Stomach smooth muscle (tissue), 2 donors: ENCODE measurements around the gene OOSP2.
"Not testable (repeated sequence)": the region's sequence is repeated elsewhere in the genome, so short reads cannot be mapped to it uniquely, and the experiment has no call there.

ENCODE experiments used
- H3K27ac ChIP-seq: one replicate; pipeline ENCODE4 v1.7.0; 2013; ENCODE audit warnings: mild to moderate bottlenecking, low read length, inconsistent platforms
- H3K27me3 ChIP-seq, 2 donors: one replicate each; pipeline ENCODE4 v1.7.0; 2013; ENCODE audit warnings: low read length in 2 of 2; ENCODE audit not compliant: insufficient read depth in 2 of 2, control insufficient read depth in 1 of 2
- H3K36me3 ChIP-seq, 2 donors: one replicate each; pipeline ENCODE4 v1.7.0; 2013; ENCODE audit warnings: low read length in 2 of 2; ENCODE audit not compliant: control insufficient read depth in 2 of 2, insufficient read depth in 2 of 2
- H3K4me1 ChIP-seq: one replicate; pipeline ENCODE4 v1.7.0; 2013; ENCODE audit warnings: low read length; ENCODE audit not compliant: control insufficient read depth, insufficient read depth
- H3K4me3 ChIP-seq, 2 donors: one replicate each; pipeline ENCODE4 v1.7.0; 2013; ENCODE audit warnings: low read length in 2 of 2
- H3K9ac ChIP-seq, 2 donors: one replicate each; pipeline ENCODE4 v1.7.0; 2013; ENCODE audit warnings: low read length in 2 of 2, mild to moderate bottlenecking in 1 of 2
- H3K9me3 ChIP-seq, 2 donors: one replicate each; pipeline ENCODE4 v1.7.0; 2013; ENCODE audit warnings: low read length in 2 of 2; ENCODE audit not compliant: control insufficient read depth in 2 of 2
- donor health status: healthy.
- donor health status: Pancreatic carcinoma.

Gene OOSP2, protein sequence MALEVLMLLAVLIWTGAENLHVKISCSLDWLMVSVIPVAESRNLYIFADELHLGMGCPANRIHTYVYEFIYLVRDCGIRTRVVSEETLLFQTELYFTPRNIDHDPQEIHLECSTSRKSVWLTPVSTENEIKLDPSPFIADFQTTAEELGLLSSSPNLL

DNA sequence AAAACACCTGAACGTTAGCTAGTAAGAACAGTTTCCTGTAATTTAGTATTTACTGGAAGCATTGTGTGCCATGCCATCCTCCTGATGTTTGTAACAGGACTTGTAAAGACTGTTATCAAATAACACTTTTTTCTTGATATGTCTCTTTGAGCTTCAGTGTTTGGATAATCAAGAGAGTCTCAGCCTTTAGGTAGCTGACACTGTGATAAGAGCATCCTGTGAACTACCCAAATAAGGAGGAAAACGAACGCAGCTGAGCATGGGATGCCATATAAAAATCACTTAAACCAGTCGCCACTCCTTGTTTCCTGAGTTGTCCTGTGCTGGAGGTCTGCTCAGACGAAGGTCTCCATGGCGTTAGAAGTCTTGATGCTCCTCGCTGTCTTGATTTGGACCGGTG, at the start of gene OOSP2:
Gene OOSP2, plus strand, starts transcription at position 301 of the 400 bp plus-strand sequence. Its CDS starts 51 bp downstream, at position 352.
- Histone ChIP-seq H3K4me3 (no peak within 1 kb of the TSS), H3K36me3 (no peaks in the 10 kb centered on the region), H3K4me1 (no peaks in the 10 kb centered on the region), H3K27me3 (no peaks in the 10 kb centered on the region), H3K27ac (no peak within 1 kb of the TSS), H3K9me3 (no peaks in the 10 kb centered on the region), H3K9ac (no peak within 1 kb of the TSS)

DNA sequence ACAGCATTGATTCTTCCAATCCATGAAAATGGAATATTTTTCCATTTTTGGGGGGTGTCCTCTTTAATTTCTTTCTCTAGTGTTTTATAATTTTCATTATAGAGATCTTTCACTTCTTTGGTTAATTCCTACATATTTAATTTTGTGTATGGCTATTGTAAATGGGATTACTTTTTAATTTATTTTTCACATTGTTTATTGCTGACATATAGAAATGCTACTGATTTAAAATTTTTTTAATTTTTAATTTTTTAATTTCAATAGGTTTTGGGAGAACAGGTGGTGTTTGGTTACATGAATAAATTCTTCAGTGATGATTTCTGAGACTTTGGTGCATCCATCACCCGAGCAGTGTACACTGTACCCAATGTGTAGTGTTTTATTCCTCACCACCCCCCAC, 49.8 kb upstream of the OOSP2 start:
- no peaks in the 10 kb centered on the region for H3K36me3 ChIP-seq
- no peaks in the 10 kb centered on the region for H3K27me3 ChIP-seq
- no peak overlapping the region for H3K27ac ChIP-seq
- H3K4me1 ChIP-seq: no peaks in the 10 kb centered on the region
- no peak overlapping the region for H3K4me3 ChIP-seq
- no peak overlapping the region for H3K9ac ChIP-seq
- H3K9me3 ChIP-seq: no peaks in the 10 kb centered on the region

DNA sequence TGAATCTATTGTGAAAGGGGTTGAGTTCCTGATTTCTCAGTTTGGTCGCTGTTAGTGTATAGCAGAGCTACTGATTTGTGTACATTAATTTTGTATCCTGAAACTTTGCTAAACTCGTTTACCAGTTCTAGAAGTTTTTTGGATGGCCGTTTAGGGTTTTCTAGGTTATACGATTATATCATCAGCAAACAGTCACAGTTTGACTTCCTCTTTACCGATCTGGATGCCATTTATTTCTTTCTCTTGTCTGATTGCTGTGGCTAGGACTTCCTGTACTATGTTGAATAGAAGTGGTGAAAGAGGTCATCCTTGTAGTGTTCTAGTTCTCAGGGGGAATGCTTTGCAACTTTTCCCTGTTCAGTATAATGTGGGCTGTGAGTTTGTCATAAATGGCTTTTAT, 47.8 kb upstream of the OOSP2 start:
- no peak overlapping the region for H3K9ac ChIP-seq
- H3K27ac ChIP-seq: no peak overlapping the region
- H3K36me3 ChIP-seq: no peaks in the 10 kb centered on the region
- no peaks in the 10 kb centered on the region for H3K27me3 ChIP-seq
- no peak overlapping the region for H3K4me3 ChIP-seq
- H3K4me1 ChIP-seq: no peaks in the 10 kb centered on the region
- no peaks in the 10 kb centered on the region for H3K9me3 ChIP-seq

GRCh38 chr11:59997800-59998199, 42.4 kb upstream of the OOSP2 start:
- no peaks in the 10 kb centered on the region for H3K9me3 ChIP-seq
- no peaks in the 10 kb centered on the region for H3K36me3 ChIP-seq
- H3K27ac ChIP-seq: no peak overlapping the region
- no peaks in the 10 kb centered on the region for H3K4me1 ChIP-seq
- H3K27me3 ChIP-seq: no peaks in the 10 kb centered on the region
- no peak overlapping the region for H3K9ac ChIP-seq
- no peak overlapping the region for H3K4me3 ChIP-seq

DNA sequence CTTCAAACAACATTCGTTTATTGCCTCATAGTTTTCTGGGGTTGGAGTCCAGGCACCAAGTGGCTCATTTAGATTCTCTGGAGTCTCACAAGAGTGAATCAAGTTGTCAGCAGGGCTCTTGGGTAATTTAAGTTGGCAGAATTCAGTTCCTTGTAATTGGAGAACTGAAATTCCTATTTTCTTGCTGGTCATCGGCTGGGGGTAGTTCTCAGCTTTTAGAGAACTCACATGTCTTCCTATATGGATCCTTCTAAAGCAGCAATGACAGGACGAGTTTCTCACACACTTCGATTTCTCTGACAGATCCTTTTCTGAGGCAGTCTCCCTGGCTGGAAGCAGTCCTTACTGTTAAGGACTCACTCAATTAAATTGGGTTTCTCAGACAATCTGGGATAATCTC, 40.5 kb upstream of the OOSP2 start:
- H3K9ac ChIP-seq: no peak overlapping the region

DNA sequence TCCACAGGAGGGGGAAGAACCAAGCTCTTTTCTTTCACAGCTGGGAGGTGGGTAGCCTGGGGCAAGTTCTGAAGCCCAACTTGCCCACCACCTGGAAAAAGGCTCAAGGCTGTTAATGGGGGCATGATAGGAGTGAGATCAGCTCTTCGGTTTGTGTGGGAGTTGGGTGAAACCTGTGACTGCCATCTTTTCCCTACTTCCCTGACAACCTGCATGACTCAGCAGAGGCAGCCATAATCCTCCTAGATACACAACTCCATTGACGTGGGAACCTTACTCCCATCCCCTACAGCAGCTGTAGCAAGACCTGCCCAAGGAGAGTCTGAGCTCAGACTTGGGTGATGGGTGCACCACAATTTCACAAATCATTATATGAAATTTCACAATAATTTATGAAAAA, 36.5 kb upstream of the OOSP2 start:
- Histone ChIP-seq H3K27ac (no peak overlapping the region), H3K4me1 (no peaks in the 10 kb centered on the region), H3K9ac (no peak overlapping the region), H3K4me3 (no peak overlapping the region), H3K27me3 (no peaks in the 10 kb centered on the region), H3K9me3 (no peaks in the 10 kb centered on the region), H3K36me3 (no peaks in the 10 kb centered on the region)

More for the DNA sequence above, 40.5 kb upstream of the OOSP2 start:
- Histone ChIP-seq H3K27ac (no peak overlapping the region), H3K4me3 (no peak overlapping the region), H3K4me1 (no peaks in the 10 kb centered on the region), H3K9me3 (no peaks in the 10 kb centered on the region), H3K36me3 (no peaks in the 10 kb centered on the region), H3K27me3 (no peaks in the 10 kb centered on the region)

DNA sequence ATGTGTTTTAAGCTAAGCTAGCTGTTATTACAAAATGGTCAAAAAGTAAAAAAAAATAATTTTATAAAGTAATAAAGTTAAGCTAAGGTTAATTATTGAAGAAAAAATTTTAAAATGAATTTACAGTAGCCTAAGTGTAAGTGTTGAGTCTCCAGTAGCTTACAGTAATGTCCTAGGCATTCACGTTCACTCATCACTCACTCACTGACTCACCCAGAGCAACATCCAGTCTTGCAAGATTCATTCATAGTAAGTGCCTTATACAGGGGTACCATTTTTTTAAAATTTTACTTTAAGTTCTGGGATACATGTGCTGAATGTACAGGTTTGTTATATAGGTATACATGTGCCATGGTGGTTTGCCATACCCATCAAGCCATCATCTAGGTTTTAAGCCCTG, 34.8 kb upstream of the OOSP2 start:
- Histone ChIP-seq H3K27ac (no peak overlapping the region), H3K27me3 (no peaks in the 10 kb centered on the region), H3K4me3 (no peak overlapping the region), H3K36me3 (no peaks in the 10 kb centered on the region), H3K9me3 (no peaks in the 10 kb centered on the region), H3K9ac (no peak overlapping the region), H3K4me1 (no peaks in the 10 kb centered on the region)

GRCh38 chr11:60016881-60017280, 23.3 kb upstream of the OOSP2 start, which contains the start of gene OOSP4B:
OOSP4B (plus strand) TSS chr11:60017181.
- H3K36me3 ChIP-seq: no peaks in the 10 kb centered on the region
- no peak within 1 kb of the TSS for H3K4me3 ChIP-seq
- H3K9ac ChIP-seq: no peak within 1 kb of the TSS
- H3K9me3 ChIP-seq: no peaks in the 10 kb centered on the region
- H3K27me3 ChIP-seq: no peaks in the 10 kb centered on the region
- H3K27ac ChIP-seq: no peak within 1 kb of the TSS
- no peaks in the 10 kb centered on the region for H3K4me1 ChIP-seq

GRCh38 chr11:60018058-60018457, 22.2 kb upstream of the OOSP2 start:
- Histone ChIP-seq H3K9ac (no peak overlapping the region), H3K27ac (no peak overlapping the region), H3K4me1 (no peaks in the 10 kb centered on the region), H3K36me3 (no peaks in the 10 kb centered on the region), H3K4me3 (no peak overlapping the region), H3K9me3 (no peaks in the 10 kb centered on the region), H3K27me3 (no peaks in the 10 kb centered on the region)

DNA sequence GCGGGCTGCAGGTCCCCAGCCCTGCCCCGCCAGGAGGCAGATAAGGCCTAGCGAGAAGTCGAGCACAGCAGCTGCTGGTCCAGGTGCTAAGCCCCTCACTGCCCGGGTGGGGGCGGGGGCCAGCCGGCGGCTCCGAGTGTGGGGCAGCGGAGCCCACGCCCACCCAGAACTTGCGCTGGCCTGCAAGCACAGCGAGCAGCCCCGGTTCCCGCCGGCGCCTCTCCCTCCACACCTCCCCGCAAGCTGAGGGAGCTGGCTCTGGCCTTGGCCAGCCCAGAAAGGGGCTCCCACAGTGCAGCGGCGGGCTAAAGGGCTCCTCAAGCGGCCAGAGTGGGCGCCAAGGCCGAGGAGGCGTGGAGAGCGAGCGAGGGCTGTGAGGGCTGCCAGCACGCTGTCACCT, 19.8 kb upstream of the OOSP2 start:
- not testable (repeated sequence) for H3K4me1 ChIP-seq, H3K36me3 ChIP-seq, H3K9me3 ChIP-seq, H3K4me3 ChIP-seq, H3K27me3 ChIP-seq, H3K9ac ChIP-seq, H3K27ac ChIP-seq

DNA sequence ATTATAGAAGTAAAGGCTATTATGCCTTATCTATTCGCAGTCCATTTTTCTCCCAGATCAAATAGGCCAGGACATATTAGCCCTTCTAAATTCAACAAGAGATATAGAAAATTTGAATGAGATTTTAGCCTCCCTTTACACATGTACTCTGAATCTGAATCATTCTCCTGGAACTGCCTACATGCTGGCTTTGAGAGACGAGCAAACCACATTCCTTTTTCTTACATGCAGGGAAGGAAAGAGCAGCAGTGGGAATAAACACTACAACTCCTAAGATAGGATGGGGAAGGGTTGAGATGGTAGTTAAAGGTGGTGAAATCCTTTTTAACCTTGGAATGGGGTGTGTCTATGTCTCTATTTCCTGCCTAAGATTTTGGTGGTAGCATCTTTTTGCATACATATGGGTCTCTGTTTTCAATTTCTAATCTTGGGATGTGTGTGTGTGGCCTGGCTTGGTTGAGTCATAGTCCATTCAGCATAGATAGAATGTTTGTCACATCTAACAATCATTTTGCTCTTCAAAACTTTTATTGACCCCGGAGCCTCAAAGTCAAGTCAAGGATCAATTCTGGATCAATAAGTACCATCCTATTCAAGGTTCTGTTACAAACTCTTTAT, 11.1 kb upstream of the OOSP2 start:
- no peaks in the 10 kb centered on the region for H3K4me1 ChIP-seq
- H3K27ac ChIP-seq: no peak overlapping the region
- no peaks in the 10 kb centered on the region for H3K9me3 ChIP-seq
- no peak overlapping the region for H3K9ac ChIP-seq
- H3K27me3 ChIP-seq: no peaks in the 10 kb centered on the region
- no peaks in the 10 kb centered on the region for H3K36me3 ChIP-seq
- no peak overlapping the region for H3K4me3 ChIP-seq
